Measurements from ENCODE around the gene SPEN.
A peak's percentile ranks its signal among the peaks of the same experiment; 100 is the strongest.
"Not testable (repeated sequence)": the region's sequence is repeated elsewhere in the genome, so short reads cannot be mapped to it uniquely, and the experiment has no call there.

SPEN gene

DNA sequence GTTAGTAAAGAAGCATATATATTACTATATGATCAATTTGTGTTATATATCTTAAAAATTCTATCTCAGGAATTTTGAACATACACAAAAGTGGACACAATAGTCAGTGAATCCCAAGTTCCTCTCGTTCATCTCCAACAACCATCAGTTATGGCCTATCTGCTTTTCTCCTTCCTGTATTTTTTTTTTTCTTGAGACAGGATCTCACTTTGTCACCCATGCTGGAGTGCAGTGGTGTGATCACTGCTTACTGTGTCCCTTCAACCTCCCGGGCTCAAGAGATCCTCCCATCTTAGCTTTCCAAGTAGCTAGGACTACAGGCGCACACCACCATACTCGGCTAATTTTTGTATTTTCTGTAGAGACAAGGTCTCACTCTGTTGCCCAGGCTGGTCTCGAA lies 9.4 kb downstream of the SPEN start:
- no peak for DNase-seq (ENCODE audit: low read depth in 2 of 2)

DNA sequence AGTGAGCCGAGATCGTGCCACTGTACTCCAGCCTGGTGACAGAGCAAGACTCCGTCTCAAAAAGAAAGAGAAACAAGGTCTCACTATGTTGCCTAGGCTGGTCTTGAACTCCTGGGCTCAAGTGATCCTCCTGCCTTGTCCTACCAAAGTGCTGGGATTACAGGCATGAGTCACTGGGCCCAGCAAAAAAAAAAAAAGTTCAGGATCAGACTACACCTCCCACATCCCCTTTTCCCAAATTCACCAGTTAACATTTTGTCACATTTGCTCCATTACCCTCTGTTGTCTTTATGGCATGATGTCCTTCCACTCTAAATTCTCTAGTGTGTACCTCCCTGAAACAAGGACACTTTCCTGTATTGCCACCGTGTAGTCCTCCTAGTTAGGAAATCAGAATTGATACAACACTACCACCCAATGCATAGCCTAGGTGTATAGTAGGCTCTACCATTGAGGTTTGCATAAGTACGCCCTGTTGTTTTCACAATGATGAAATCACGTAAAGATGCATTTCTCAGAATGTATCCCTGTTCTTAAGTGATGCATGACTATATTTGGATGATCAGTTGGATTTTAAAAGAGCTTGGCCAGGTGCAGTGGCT lies 10.7 kb downstream of the SPEN start:
- DNase-seq (ENCODE audit: low read depth in 2 of 2) = no peak

DNA sequence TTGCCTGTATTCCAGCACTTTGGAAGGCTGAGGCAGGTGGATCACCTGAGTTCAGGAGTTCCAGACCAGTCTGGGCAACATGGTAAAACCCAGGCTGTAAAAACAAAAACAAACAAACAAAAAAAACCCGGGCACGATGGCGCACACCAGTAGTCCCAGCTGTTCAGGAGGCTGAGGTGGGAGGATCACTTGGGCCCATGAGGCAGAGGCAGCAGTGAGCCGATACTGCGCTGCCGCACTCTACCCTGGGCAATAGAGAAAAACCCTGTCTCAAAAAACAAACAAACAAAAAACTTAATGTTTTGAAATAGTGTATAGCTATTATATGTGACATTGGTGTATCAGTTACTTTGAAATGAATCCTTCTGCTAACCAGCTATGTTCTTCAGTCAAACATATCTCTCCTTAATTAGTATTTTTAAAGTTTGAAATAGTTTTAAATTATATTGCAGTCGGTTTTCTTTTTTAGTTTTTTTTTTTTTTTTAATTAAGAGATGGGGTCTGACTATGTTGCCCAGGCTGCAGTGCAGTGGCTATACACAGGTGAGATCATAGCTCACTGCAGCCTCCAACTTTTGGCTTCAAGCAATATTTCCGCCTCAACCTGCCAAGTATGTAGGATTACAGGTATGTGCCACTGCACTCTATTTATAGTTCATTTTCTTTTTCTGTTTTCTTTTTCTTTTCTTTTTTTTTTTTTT lies 11.3 kb downstream of the SPEN start:
- no peak for DNase-seq (ENCODE audit: low read depth in 2 of 2)

DNA sequence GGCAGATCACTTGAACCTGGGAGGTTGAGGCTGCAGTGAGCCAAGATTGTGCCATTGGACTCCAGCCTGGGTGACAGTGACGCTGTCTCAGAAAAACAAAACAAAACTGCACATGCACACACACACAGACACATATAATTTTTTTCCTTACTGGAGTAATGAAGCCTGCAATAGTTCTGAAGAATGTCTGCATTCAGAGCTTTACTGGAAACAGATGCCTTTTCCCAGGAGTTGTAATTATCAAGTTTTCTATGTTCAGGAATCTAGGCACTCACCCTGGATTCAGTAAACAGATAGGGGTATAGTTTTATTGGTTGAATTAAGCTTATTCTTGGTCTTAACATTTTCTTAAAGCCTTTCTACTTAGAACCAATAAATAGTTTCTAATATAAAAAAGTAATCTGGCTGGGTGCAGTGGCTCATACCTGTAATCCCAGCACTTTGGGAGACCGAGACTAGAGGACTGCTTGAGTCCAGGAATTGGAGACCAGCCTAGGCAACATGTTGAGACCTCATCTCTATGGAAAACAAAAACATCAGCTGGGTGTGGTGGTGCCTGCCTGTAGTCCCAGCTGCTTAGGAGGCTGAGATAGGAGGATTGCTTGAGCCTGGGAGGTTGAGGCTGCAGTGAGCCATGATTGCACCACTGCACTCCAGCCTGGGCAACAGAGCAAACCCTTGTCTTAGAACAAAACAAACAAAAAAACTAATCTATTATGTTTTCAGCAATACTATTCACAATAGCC lies 15.8 kb downstream of the SPEN start:
- no peak for DNase-seq (ENCODE audit: low read depth in 2 of 2)

DNA sequence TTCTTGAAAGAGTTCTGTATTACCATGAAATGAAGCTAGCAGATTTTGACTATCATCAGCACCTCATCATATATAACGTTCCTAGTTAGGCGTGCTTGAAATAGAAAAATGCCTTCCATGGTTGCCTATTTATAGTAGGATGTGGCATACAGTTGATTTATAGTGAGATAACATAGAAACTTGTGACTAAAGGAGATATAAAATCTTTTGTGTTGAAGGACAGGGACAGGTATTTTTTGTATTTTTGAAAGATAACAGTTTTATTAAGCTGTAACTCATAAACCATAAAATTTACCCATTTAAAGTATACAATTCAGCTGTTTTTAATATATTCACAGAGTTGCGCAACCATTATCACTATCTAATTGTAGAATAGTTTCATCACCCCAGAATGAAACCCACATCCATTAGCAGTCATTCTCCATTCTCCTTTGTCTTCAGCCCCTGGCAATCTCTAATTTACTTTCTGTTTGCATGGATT lies 19.3 kb downstream of the SPEN start:
- no peak for DNase-seq (ENCODE audit: low read depth in 2 of 2)

DNA sequence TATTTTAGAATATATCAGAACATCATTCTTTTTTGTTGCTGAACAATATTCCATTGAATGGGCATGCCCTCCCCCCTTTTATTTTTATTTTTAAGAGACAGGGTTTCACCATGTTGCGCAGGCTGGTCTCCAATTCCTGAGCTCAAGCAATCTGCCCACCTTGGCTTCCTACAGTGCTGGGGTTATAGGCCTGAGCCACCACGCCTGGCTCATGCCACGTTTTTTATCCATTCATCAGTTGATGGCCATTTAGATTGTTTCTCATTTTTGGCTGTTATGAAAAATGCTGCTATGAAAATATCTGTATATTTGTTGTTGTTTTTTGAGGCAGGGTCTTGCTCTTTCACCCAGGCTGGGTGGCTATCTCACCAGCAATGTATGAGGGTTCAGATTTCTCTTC lies 19.8 kb downstream of the SPEN start:
- no peak for DNase-seq (ENCODE audit: low read depth in 2 of 2)

DNA sequence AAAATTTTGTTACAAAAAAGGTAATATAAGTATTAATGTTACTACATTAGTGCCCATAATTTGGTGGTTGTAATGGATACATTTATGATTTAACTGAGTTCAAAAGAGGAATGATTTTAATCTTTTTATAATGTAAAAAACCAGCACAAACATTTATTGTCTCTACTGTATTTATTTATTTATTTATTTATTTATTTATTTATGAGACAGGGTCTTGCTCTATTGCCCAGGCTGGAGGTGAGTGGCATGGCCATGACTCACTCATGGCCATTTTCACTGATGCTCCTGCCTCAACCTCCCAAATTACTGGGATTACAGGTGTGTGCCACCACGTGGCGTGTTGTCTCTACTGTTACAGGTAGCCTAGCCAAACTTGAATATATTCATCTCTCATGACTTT lies 21.9 kb downstream of the SPEN start:
- DNase-seq (ENCODE audit: low read depth in 2 of 2) = no peak

DNA sequence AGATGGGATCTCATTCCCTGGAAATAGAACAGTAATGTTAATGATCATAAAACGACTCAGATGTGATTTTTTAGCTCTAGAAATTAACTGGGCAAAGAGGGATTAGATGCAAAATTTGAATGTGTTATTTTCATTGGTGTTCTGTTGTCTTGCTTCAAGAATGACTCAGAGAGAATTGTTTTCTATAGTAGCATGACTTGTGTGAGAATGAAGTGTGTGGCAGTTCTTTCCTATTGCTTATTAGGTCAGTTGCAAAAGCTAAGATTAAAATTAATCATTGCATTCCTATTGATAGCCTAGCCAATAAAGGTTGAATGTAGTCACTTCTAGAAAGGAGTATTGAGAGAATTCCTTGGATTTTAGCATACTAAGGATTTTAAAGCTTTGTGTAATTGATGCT lies 22.9 kb downstream of the SPEN start:
- no peak for DNase-seq (ENCODE audit: low read depth in 2 of 2)

DNA sequence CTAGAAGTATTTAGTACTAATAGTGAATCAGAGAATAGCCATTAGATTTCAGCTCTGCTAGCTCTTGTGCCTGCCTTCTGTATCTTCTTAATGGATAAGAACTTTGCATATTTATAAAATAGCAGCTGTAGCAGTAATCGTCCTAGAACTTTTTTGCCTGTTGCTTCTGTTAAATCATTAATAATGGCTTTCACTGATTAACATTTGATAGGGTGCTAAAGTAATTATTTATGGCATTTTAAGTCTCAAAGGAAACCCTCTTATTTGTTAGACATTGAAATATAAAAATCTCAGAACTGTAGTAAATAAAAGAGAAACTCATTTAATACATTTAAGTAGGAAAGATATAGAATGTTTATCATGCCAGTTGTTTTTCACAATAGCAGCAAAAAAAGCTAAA lies 27.0 kb downstream of the SPEN start:
- DNase-seq (ENCODE audit: low read depth in 2 of 2) = no peak

DNA sequence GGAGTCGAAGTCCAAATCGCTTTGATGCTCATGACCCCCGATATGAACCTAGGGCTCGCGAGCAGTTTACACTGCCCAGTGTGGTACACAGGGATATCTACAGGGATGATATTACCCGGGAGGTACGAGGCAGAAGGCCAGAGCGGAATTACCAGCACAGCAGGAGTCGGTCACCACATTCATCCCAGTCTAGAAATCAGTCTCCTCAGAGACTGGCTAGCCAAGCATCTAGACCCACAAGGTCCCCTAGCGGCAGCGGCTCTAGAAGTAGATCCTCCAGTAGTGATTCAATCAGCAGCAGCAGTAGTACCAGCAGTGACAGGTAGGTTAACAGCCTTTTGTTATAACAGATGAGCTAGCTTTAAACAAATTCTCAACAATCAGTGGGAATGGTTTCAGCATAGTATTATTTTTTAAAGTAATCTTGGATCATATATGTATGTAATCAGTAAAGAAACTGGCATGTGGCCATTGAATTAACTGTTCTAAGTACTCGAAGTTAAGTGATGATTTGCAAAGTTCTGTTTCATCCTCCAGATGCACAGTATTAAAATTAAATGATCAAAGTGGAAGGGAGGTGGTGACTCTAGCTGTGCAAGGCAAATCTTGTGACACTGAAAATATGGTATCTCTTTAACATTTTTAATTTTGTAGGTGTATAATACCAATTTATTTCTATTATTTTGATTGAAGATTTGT lies 29.0 kb downstream of the SPEN start:
- no peak for DNase-seq (ENCODE audit: low read depth in 2 of 2)

DNA sequence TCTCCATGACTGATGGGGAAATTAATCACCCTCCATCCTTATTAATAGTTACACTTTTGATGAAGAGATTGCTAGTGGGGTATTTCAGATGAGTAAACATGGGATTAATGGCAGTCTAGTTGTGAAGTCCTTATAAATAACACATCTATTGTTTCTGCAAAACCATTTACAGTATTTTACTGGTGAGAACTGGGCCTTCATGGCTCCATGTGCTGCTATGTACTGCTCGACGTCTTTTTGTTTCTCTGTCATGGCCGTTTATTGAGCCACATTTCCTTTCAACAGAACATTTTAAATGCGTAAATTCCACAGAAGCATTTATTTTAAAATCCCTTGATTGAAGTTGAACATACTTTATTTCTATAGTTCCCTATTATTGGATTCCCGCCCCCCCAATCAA lies 34.5 kb downstream of the SPEN start:
- no peak for DNase-seq (ENCODE audit: low read depth in 2 of 2)

DNA sequence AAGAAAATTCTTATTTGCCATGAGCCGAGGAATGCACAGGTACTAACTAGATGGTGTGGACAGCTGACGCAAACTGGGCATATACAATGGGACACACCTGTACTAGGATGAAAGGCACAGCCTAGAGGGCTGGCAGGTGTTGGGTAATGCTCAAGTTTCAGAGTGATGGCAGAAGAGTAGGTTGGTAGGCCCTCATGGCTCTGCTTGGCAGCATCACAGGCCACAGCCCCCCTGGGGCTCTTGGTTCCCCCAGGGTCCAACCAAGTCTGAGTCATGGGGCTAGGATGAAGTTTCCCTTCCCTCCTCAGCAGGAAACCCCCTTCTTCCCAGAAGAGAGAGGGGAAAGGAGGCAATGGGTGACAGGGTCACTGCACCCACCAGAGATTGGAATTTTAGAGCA lies 35.2 kb downstream of the SPEN start:
- no peak for DNase-seq (ENCODE audit: low read depth in 2 of 2)

DNA sequence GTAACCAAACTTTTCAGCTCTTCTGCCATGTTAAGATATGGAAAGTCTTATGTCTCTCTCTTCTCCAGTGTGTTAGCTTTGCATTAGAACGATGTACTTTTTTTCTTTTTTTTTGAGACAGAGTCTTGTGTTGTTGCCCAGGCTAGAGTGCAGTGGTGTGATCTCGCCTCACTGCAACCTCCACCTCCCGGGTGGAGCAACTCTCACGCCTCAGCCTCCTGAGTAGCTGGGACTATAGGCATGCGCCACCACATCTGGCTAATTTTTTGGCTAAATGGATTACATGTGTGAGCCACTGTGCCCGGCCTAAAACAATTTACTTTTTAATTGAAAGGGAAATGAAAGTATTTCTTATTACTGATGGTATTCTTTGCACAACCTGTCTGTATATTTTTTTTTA lies 35.8 kb downstream of the SPEN start:
- DNase-seq (ENCODE audit: low read depth in 2 of 2) = no peak

DNA sequence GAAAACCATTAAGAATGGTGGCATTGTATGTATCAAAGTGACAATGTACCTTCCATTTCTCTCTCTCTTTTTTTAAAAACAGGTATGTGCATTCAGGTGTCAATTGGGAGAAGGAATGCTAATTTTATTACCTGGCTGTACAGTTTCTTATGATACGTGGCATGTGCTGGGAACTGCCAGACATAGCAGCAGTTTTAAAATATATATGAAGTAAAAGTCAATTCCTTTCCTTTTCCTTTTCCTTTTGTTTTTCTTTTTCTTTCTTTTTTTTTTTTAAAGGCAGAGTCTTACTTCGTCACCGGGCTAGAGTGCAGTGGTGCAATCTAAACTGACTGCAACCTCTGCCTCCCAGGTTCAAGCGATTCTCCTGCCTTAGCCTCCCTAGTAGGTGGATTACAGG lies 37.0 kb downstream of the SPEN start:
- no peak for DNase-seq (ENCODE audit: low read depth in 2 of 2)

DNA sequence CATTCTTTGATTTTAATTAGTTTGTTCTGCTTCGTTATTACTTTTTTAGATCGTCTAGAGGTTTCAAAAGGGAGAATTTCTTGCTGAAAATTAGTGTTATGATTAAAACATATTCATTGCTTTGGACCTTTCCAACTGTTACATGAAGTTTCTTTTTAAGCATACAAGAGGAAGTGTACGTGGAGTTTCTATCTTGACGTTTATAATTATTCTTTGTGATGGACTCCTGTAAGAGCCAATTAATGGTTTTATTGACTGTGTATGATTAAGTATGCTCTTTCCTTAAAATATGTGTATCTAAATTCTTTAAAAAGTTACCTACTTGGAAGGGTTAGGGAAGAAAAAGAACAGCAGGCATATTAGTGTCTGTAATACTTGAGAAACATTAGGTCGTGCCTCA lies 37.8 kb downstream of the SPEN start:
- DNase-seq (ENCODE audit: low read depth in 2 of 2) = no peak

DNA sequence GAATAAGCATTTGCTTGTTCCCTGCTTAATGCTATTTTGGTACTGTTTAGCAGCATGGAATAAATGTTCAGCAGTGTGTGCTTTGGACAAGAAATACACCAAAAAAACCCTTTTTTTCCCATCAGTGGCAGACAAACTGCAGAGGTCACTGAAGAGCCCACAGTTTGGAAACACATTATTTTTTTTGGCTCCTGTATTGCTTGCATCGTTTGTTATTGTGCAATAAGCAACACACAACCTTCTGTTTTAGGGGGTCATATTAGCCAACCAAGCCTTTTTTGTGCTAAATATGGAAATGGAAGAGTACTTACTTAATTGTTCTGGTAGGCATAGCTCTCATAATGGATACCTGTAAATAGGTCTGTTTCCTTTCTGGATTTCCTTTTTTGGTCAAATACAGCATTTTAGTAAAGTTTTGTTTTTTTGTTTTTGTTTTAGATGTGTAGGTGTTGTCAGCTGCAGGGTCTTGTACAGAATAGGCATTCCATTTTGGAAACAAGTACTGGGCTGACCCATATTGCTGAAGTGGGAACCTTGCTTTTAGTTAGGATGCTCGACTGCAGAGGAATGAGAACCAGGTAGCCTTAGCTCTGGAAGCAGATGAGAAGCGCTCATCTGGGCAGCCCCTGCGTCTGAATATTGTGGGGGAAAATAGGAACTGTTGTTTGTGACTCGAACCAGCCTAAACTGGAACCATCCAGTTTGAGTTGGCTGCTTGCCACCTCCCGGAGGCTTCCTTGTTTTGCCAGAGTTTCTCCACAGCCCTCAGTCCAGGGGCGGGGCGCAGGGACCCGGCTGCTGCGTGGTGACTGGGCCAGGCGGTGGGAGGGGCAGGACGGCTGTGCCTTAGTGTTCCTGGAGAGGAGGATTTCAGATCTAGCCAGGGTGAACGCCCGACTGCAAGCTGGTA lies 38.4 kb downstream of the SPEN start:
- peak; percentile 13 to 15 for DNase-seq (ENCODE audit: low read depth in 2 of 2)

DNA sequence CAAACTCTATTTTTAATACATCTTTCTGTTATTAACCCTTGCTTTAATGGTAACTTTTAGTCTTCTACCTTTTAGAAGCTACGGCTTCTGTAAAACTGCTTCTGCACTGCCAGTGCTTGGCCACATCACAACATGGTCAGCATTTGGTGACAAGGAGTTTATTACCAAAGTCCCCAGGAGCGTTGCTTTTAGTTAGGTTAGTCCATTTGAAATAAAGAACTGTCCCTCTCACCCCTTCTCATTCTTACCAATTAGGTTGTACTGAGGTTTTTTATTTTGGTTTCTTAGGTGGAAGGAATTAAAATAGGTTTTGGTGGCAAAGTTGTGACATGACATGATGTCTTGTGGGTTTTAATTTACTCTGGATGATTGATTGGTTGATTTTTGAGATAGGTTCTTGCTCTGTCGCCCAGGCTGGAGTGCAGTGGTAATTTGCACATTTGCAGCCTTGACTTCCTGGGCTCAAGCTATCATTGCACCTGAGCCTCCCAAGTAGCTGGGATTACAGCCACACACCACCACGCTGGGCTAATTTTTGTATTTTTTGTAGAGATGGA lies 39.2 kb downstream of the SPEN start:
- no peak for DNase-seq (ENCODE audit: low read depth in 2 of 2)

DNA sequence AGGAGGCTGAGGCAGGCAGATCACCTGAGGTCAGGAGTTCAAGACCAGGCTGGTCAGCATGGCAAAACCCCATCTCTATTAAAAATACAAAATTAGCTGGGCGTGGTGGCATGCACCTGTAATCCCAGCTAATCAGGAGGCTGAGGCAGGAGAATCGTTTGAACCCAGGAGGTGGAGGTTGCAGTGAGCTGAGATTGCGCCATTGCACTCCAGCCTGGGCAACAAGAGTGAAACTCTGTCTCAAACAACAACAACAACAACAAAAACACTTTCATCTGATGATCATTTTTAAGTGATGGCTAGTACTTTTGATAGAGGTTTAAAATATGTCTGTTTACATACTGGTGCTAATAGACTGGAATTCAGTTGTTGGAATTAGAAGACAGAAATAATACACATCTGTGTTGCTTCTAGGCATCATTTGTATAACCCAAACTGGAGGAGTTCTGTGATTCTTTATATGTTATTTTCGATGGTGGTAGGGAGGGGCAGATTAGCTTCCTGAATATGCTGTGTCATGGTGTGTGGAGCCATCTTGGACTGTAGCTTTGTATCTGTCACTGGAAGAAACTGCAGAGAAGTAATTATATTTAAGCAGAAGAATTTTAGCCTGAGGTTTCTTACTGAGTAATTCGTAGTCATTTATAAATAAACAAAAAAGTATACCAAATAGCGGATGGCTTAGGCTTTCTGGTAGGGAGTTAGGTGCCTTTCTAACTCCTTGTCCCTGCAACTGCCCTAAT lies 45.5 kb downstream of the SPEN start:
- not testable (repeated sequence) for DNase-seq (ENCODE audit: low read depth in 2 of 2)

DNA sequence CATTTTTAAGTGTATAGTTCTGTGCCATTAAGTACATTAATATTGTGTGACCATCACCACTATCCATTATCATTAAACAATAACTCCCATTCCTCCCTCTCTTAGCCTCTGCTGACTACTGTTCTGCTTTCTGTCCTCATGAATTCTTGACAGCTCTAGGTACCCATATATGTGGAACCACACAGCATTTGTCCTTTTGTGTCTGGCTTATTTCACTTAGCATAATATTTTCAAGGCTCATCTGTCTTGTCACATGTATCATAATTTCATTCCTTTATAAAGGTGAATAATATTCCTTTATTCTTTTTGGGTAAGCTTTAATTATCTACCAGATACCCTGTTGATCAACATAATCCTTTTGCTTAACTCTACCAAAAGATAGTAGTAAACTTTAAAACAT lies 47.7 kb downstream of the SPEN start:
- DNase-seq (ENCODE audit: low read depth in 2 of 2) = no peak

DNA sequence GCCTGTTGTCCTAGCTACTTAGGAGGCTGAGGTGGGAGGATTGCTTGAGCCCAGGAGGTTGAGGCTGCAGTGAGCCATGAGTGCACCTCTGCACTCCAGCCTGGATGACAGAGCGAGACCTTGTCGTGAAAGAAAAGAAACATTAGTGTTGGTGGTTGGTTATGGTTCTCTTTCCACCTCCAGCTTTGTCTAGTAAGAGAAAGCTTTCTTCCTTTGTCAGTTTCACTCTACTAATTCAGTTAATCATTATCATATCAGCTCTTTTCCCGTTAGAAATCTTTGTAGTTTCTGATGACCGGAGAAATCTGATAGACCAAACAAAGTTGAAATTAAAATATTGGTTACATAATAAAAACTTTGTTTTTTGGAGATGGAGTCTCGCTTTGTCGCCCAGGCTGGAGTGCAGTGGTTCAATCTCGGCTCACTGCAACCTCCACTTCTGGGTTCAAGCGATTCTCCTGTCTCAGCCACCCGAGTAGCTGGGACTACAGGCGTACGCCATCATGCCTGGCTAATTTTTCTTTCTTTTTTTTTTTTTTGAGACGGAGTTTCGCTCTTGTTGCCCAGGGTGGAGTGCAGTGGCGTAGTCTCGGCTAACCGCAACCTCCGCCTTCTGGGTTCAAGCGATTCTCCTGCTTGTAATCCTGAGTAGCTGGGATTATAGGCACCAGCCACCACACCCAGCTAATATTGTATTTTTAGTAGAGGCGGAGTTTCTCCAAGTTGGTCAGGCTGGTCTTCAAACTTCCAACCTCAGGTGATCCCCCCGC lies 49.5 kb downstream of the SPEN start:
- DNase-seq (ENCODE audit: low read depth in 2 of 2) = not testable (repeated sequence)
